HUDEP-2 (cell line): ENCODE data around the gene SECISBP2.
A peak's percentile ranks its signal among the peaks of the same experiment; 100 is the strongest.
"Not testable (repeated sequence)": the region's sequence is repeated elsewhere in the genome, so short reads cannot be mapped to it uniquely, and the experiment has no call there.

Experiments used
- DNase-seq, 76 experiments: peaks; one replicate each; lab custom pipeline; 2025; ENCODE audit not compliant: unreplicated experiment in 76 of 76; lab: John Stamatoyannopoulos, UW

SECISBP2 gene

DNA sequence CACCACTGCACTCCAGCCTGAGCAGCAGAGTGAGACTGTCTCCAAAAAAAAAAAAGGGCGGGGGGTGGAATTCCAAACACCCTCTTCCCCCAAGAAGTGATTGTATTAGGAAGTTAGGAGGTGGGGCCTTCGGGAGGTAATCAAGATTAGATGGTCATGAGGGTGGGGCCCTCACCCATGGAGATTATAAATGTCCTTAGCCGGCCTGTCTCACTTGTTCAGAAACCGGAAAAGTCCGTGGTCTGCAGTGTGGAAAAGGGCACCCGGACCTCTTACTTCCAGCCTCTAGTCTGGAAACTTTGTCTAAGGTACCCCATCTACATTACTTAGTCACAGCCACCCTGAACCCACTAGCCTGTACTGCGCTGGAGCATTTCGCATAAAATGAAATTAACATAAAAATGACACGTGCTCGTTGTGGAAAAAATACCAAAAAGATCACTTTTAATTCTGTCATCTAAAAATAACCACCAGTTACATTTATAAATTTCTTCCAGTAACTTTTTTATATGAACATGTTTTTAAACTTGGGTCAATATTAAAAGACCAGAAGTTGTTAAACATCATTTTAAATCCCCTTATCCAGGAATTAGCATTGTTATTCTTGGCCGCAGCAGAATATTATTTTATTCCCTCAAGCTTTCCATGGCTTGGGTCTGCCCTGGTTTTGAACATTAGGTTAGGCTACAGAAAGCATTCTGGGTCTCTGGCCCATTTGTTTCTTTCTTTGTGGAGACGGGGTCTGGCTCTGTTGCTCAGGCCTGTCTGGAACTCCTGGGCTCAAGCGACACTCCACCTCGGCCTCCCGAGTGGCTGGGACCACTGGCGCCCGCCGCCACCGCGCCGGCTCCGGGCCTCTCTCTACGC lies 8.5 kb upstream of the SECISBP2 start:
- DNase-seq, result peak in 32 of 76 experiments; percentile 7 to 65 (median 28)

DNA sequence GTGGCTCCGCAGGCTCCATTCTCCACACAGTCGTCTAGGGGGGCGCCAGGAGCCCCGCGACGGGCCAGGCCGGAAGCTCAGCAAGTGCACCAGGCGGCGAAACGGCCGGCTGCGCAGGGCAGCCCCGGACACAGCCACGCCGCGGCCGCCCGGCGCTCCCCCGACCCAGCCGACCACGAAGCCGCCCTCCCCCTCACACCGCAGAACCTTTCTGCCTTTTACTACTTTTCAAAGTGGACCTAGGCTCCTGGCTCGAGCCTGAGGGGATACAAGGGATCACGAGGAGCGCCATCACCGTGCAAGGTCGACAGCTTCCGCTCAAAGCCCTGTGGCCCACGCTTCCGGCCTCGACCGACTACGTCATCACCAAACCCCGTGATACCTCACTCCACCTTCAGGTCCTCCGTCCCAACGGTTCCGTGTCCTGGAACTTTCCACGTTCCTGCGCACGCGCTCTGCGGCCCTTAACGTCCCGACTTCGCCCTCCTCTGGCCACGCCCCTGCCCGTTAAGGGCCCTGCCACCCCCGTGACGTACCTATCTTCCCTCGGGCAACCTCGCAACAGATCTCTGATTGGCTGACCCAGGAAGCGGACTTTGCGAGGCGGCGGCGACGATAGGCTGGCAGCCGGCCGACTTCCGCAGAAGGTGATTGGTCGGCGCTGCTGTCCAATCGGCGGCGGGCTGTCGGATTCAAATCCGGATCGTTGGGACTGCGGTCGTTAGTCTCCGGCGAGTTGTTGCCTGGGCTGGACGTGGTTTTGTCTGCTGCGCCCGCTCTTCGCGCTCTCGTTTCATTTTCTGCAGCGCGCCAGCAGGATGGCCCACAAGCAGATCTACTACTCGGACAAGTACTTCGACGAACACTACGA lies 7.6 kb upstream of the SECISBP2 start, which contains the start of gene CKS2:
TSS of gene CKS2 (plus strand) at position 721 of the 871 bp plus-strand sequence. CDS start at position 819, 98 bp downstream.
- peak in 75 of 76 experiments; percentile 83 to 100 (median 99) for DNase-seq

DNA sequence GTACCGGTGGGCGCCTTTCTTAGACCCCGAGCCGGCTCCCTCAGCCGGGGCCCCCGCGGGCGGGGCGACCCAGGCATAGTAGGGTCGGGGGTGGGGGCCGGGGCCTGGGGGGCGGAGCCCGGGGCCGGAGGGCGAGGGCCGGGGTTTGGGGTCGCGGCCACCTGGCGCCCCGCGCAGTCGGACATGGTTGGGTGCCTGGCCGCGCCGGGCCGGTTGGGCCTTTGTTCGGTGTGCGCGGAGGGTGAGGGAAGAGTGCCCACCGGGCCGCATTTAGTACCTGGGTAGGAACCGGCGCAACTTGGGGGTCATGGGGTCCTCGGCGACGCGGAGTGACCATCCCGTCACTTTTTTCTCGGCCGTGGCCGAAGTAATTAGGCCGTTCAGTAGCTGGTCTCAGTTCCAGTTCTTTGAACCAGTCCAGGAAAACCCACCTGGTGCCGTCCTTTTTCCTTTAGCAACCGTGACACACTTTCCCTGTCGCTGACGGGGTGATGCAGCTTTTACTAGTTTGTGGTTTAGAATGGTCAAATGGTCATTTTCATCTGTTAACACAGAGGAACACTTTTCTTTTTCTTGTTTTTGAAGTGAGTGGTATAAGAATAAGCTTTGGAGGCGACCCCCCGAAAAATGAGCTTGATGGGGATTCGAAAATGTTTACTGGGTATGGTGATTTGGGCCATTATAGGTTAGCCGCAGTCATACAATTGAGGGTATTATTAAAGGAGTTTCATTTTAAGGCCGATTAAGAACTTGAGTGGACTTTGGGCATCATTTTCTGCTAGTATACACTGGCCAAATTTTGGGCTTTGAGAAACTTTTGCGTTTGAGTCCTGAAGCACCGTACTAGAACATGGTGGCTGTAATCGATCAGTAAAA lies 6.7 kb upstream of the SECISBP2 start:
- peak in 4 of 76 experiments; percentile 31 to 42 (median 37) for DNase-seq

DNA sequence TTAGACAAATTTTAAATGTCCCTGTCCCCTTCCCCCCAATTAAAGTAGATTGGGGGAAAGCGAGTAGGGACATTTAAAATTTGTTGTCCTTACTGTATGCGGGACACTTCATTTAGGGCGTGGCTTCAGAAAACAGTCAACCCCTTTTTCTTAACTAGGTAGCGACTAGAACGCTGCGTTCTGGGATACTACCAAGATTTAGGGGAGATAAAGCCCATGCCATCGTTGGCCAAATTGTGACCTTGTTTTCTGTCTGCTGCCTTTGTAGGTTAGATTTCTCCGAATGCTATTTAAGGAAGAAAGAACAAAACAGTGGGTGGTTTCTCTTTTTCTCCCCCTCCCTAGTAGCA lies 6.1 kb upstream of the SECISBP2 start:
- peak in 50 of 76 experiments; percentile 4 to 72 (median 41) for DNase-seq

DNA sequence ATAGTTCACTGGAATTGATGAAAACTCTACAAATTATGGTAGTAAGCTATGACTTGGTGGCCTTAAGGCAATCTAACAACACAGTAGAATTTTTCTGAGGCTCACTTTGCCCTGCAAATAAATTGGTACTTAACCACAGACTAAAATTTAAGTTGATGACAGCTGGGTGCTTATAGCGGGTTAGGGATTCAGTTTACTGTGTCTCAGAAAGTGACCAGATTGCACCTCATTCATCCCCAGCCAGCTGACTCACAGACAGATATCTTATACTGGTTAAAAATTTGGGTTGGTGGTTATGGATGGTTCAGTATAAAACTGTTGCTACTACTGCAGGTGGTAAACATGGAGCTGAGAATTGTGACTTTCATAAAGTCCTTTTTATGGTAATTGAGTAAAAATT lies 4.5 kb upstream of the SECISBP2 start:
- DNase-seq, result no peak

DNA sequence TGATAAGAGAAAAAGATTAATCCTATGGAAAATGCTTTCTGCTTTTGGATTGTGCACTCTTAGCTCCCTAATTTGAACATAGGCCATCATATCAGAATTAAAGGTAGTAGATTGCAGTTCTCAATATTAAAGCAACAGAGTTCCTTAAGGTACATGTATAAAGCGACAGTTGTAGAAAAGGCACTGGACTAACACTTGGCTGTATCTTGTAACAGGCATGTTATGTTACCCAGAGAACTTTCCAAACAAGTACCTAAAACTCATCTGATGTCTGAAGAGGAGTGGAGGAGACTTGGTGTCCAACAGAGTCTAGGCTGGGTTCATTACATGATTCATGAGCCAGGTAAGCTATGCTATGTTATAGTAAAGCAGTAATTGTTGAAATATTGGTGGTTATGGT lies 3.3 kb upstream of the SECISBP2 start:
- no peak for DNase-seq

DNA sequence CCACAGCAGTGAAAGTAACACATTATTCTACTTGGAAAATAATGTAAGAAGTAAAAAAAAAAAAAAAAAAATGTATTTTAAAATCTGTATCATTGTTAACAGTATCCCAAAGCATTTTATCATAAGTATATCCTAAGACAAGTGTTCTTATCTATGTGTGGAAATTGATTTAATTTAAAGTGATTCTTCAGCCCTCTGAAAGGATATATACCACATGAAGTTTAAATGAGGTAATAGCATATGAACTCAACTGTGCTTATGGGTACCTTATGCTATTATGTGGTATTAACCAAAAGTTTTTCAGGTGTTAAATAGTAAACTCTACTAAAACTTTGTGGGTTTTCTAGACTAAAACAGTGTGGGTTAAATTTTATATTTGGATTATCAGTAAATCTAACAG lies 2.8 kb upstream of the SECISBP2 start:
- no peak for DNase-seq

DNA sequence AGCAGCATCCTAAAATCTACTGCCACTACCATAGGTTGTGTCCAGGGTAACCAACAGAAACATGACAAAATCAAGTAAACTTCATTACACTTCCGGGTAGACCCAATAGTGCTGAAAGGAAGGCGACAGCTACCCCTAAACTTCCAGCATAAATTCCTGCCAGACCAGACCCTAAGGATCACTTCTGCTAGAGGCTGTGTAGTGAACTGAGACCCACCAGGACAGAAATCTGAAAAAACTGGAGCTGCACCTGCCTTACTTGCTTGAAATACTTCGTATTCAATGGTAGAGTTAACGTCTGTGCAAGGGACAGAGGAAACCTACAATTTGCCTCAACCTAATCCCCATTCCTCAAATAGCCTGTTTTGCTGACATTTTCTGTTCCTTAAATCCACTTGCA lies 1.0 kb upstream of the SECISBP2 start:
- DNase-seq, result peak in 2 of 76 experiments; percentile 5 to 21

DNA sequence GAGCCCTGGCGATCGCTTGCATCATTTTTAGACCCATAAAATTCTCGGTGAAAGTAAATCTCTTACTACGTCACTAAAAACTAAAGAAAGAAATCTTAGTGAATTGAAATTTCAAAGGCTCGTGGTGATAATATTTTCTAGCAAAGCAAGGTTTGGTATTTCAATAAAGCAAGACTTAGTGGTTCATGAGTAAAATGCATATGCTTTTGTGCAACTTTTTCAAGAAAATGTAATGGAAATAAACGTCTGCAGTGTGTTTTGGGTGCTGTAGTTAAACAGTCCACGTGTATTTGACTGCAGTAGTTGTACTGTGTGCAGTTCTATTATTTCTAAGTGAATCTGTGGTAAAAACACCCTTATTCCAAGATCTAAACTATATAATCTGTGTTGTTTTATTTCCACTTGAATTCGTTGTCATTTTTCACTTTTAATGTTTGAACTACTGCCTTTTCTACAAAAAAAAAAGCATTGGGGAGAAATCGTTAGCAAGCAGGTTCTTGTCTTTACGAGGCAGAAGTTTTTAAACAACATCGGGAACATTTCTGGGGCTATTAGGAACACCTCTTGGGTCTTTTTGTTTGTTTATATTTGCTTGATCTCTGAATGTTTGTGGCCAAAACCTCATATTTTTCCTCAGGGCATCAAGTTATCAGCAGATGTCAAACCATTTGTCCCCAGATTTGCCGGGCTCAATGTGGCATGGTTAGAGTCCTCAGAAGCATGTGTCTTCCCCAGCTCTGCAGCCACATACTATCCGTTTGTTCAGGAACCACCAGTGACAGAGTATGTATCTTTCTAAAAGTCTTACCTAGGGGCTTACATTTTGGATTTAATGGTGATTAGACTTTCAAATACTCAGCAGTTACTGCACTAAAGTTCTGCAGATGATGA lies 960 bp downstream of the SECISBP2 start:
- peak in 6 of 76 experiments; percentile 2 to 20 (median 12) for DNase-seq

DNA sequence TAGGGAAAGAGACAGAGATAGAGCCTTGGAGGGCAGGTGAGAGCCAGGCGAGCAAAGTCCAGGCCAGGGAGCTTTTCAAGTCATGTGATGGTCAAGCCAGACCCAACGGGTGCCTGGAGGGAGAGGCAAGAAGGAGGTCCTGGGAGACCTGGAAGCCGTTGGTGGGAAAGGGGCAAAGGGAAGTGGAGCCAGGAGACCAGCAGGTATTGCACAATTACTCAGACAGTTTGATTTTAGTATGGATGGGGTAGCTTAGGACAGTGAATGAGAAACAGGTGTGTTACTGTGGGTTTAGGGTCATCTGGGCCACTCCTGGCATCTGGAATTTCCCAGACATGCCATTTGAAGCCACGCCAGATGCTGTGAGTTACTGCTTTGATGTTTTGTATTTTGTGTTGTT lies 5.1 kb downstream of the SECISBP2 start:
- DNase-seq, result no peak

DNA sequence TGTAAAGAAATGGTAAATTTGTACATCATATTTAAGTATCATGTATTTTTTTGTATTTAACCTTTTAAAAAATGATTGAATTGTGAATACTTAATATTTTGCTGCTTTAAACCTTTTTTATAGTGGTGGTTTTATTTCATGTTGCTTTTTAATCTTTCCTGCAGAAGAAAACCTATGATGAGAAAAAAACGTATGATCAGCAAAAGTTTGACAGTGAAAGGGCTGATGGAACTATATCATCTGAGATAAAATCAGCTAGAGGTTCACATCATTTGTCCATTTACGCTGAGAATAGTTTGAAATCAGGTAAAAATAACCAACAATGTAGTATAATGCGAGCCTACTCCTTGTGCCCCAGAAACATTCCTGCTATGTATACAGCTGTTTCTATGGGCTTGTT lies 7.4 kb downstream of the SECISBP2 start:
- no peak for DNase-seq

DNA sequence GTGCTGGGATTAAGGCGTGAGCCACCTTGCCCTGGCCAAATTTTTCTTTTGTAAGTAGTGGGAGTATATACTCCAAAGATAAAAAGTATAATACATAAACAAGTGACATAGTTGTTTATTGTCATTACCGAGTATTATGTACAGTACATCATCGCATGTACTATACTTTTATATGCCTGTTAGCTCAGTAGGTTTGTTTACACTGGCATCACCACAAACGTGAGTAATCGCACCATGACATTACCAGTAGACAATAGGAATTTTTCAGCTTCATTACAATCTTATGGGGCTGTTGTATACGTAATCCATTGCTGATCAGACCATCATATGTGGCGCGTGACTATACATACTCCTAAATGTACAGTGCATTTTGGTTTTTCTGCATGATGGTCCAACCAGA lies 9.8 kb downstream of the SECISBP2 start:
- no peak for DNase-seq

DNA sequence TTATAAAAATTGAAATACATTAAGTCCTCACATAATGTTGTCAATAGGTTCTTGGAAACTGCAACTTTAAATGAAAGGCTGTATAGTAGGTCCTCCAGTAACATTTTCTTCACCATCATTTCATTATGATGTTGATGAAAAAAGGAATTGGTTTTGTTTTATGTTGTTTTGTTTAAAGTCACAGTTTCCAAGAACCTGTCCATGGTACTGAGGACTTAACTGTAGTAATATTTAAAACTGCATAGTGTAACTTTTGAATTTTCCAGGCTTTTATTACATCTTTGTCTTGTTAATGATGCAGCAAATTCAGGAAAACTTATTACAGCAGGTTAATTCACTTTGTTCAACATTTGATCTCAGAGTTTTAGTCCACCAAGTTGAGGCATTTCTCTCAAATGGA lies 11.6 kb downstream of the SECISBP2 start:
- DNase-seq, result no peak

DNA sequence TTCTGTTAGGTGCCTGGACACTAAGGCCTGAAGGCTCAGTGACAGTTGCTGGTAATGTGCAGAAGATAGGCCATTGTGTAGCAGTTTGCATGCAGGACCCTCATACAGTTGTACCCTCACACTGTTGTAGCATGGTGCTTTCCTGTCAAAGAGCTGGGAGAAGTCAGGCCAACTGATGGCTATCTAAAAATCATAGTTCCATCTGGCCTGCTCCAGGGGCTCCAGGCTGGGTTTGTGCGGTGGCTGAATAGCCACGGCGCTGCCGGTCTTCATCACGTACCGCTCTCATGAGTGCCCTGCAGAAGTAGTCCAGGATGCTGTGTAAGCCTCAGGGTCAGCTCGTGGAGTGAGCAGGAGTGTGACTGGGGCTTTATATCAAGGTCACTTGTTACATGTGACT lies 12.2 kb downstream of the SECISBP2 start:
- DNase-seq, result no peak

DNA sequence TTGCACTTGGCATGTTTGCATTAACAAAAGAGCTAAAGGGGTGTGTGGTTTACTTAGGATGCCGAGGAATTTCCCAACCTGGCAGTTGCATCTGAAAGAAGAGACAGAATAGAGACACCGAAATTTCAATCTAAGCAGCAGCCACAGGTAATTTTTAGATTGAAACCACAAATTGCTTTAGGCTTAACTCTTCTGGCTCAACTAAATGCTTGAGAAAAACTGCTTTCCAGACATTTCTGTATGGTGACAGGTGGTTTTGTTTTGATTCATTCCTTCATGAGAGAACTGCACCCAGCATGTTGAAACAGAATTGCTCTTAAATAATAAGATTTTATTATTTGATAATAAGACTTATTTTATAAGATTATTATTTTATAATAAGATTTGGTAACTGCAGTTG lies 21.5 kb downstream of the SECISBP2 start:
- DNase-seq, result no peak

DNA sequence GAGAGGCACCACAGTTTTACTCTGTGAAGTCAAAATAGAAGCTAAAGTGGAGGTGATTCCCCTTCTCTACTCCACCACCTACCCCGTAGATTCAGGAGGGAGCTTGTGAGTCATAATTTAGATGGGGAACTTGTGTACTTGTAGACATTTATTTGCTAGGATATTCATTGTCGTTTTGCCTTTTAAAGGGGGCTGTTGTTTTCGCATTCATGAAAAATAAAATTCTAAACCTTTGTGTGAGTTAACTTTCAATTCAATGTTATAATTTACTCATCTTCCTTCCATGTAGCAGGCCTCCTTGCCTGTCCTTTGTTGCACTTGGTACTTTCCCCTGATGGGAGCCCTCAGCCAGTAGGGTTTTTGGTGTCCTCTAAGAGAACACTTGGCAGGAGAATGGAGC lies 22.0 kb downstream of the SECISBP2 start:
- DNase-seq, result no peak

DNA sequence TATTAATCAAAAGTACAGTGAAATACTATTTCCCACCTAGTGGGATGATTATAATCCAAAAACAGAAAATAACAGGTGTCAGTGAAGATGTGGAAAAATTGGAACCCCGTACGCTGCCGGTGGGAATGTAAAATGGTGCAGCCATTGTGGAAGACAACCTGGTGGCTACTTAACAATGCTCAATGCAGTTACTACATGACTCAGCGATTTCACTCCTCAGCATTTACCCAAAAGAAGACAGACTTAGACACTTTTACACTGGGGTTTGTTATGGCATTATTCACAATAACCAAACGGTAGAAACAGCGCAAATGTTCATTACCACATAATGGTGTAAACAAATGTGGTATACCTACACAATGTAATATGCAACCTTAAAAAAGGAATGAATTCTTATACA lies 23.9 kb downstream of the SECISBP2 start:
- DNase-seq, result peak in 1 of 76 experiments; percentile 1

DNA sequence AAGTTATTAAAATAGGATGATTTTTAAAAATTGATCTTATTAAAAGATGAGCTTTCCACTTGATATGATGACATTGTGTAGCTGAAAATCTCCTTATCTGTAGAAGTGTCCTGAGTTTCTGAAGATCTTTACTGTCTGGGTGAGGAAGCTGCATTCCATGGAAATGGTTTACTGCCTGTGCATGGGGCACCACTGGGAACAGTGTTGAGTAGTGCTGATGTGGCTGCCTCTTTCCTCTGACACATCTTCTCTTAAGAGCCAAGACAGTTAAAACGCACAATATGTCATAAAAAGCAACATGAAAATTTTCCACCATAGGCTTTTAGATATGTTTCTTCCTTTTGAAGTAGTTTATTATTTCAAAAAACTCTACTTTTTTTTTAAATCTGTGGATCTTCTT lies 24.6 kb downstream of the SECISBP2 start:
- DNase-seq, result no peak

DNA sequence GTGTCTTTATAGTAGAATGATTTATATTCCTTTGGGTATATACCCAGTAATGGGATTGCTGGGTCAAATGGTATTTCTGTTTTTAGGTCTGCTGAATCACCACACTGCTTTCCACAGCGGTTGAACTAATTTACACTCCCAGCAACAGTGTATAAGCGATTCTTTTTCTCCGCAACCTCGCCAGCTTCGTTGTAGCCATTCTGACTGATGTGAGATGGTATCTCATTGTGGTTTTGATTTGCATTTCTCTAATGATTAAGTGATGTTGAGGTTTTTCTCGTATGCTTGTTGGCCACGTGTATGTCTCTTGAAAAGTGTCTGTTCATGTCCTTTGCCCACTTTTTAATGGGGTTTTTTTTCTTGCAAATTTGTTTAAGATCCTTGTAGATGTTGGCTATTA lies 25.5 kb downstream of the SECISBP2 start:
- DNase-seq, result not testable (repeated sequence)

DNA sequence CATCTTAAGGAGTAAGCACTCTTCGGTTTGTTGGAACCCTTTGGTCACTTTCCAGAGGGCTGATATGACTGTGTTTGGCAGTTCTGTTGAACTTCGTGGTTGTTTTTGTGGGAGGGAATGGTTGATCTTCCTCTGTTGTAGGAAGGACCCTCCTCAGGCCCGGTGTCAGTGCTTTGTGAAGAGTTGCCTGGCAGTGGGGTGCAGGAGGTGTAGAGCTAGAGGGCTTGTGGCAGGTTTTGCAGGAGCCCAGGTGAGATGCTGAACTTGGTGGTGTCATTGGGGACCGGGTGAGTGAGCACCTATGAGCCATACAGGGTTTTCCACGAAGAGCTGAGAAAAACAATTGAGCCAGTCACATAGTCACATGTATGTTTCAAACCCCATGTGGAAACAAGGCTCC lies 27.2 kb downstream of the SECISBP2 start:
- no peak for DNase-seq
